ENCODE data around the gene RNF6. TPM values are rescaled to one million over a fixed set of nuclear protein-coding genes. Genes with fewer than 3 reads are reported as not detected.

RNF6 gene
- total RNA-seq, 1 experiment from 2014 or later, result 19.5 TPM

DNA sequence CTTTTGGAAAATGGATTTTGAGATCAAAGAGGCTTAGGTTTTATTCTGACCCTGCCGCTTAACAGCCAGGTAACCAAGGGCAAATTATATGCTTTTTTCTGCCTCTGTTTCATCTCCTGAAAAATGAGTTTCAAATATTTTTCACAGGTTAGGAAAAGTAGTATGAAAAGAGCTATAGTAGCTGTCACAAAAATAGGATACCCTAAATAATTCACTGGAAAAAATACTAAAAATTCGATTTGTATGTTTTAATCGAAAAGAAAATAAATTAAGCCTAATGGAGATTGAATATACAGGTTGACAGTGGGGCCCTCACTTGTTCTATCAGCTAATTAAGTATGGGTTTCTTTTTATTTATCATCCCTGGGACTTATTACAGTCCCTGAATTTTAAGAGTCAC is 58.3 kb downstream of the RNF6 start:
- no peaks in the 10 kb centered on the region for H3K79me1 ChIP-seq (ENCODE audit: insufficient read depth, low read depth, low read length, poor library complexity, severe bottlenecking)
- H2AK5ac ChIP-seq (ENCODE audit: insufficient read length, low read length), result no peak overlapping the region
- no peak overlapping the region for H2BK15ac ChIP-seq (ENCODE audit: low read depth, low read length)
- no peak for DNase-seq
- H3K79me2 ChIP-seq (ENCODE audit: insufficient read depth, low read length), result no peaks in the 10 kb centered on the region
- peaks cover 2 to 10% of the 10 kb centered on the region in 2 experiments; a peak in 3 of 5 replicates for H3K9me3 Mint-ChIP-seq
- H3K4me2 ChIP-seq (ENCODE audit: insufficient read depth, insufficient read length, low read length), result no peak overlapping the region
- H3K4me1 Mint-ChIP-seq, result peaks cover 0 to 2% of the 10 kb centered on the region in 2 experiments; a peak in 1 of 4 replicates
- no peaks in the 10 kb centered on the region for H4K20me1 ChIP-seq (ENCODE audit: control insufficient read depth, insufficient read depth, insufficient read length)
- no peak overlapping the region for H3K4me3 Mint-ChIP-seq
- no peak overlapping the region for H3K18ac ChIP-seq (ENCODE audit: insufficient read length, low read depth, low read length)
- H3K9ac ChIP-seq (ENCODE audit: extremely low read depth, insufficient read length, low read length), result no peak overlapping the region
- H3T11ph ChIP-seq (ENCODE audit: low read length), result no peak overlapping the region
- no peak overlapping the region for H3K27ac ChIP-seq (ENCODE audit: insufficient read length, low read depth, low read length)
- no peak overlapping the region for H2BK12ac ChIP-seq (ENCODE audit: insufficient read length, low read depth, low read length)
- H4K91ac ChIP-seq (ENCODE audit: insufficient read length, low read depth, low read length), result no peak overlapping the region
- no peaks in the 10 kb centered on the region for H3K4me1 ChIP-seq (ENCODE audit: insufficient read depth, low read length)
- H3K27ac Mint-ChIP-seq, result no peak overlapping the region
- no peak overlapping the region for H3K23ac ChIP-seq (ENCODE audit: insufficient read length, low read depth, low read length)
- H3K9me3 ChIP-seq (ENCODE audit: control insufficient read depth, low read depth, low read length), result no peaks in the 10 kb centered on the region
- no peak overlapping the region for H3K14ac ChIP-seq (ENCODE audit: insufficient read depth, low read length)
- H2BK5ac ChIP-seq (ENCODE audit: insufficient read length, low read length), result no peak overlapping the region
- H3K27me3 Mint-ChIP-seq (ENCODE audit: low read depth), result no peaks in the 10 kb centered on the region
- H4K5ac ChIP-seq (ENCODE audit: insufficient read length, low read depth, low read length), result no peak overlapping the region
- no peak overlapping the region for H4K8ac ChIP-seq (replicated peaks; ENCODE audit: insufficient read length, low read depth, low read length)
- H2AFZ ChIP-seq (ENCODE audit: low read length), result no peak overlapping the region
- no peak overlapping the region for H2BK20ac ChIP-seq (ENCODE audit: low read depth, low read length, poor library complexity, severe bottlenecking)
- peaks cover 0 to 8% (median 5%) of the 10 kb centered on the region in 3 experiments; a peak in 4 of 7 replicates for H3K36me3 Mint-ChIP-seq (ENCODE audit: insufficient read depth in 1 of 3, low read depth in 3 of 3)
- no peak overlapping the region for H2BK120ac ChIP-seq (ENCODE audit: low read depth, low read length, poor library complexity, severe bottlenecking)
- no peaks in the 10 kb centered on the region for H3K27me3 ChIP-seq (ENCODE audit: insufficient read depth, low read length)
- H3K4ac ChIP-seq (ENCODE audit: low read depth, low read length), result no peak overlapping the region
- no CpG with 5 or more reads among the region's 3 CpGs for WGBS (ENCODE audit: extremely low coverage, insufficient read length, low lambda C conversion rate)
- TF ChIP-seq, protein P1, sequence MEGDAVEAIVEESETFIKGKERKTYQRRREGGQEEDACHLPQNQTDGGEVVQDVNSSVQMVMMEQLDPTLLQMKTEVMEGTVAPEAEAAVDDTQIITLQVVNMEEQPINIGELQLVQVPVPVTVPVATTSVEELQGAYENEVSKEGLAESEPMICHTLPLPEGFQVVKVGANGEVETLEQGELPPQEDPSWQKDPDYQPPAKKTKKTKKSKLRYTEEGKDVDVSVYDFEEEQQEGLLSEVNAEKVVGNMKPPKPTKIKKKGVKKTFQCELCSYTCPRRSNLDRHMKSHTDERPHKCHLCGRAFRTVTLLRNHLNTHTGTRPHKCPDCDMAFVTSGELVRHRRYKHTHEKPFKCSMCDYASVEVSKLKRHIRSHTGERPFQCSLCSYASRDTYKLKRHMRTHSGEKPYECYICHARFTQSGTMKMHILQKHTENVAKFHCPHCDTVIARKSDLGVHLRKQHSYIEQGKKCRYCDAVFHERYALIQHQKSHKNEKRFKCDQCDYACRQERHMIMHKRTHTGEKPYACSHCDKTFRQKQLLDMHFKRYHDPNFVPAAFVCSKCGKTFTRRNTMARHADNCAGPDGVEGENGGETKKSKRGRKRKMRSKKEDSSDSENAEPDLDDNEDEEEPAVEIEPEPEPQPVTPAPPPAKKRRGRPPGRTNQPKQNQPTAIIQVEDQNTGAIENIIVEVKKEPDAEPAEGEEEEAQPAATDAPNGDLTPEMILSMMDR (conservative IDR thresholded peaks at IDR 0.05), result no peak
- H3K23me2 ChIP-seq (ENCODE audit: insufficient read length, low read depth, low read length, poor library complexity, severe bottlenecking), result no peaks in the 10 kb centered on the region
- no peak overlapping the region for H3K56ac ChIP-seq (ENCODE audit: insufficient read length, low read depth, low read length)

Other genes with a start within 250 kb of the RNF6 start
- gene SHISA2, start 170.3 kb downstream of the RNF6 start, total RNA-seq (2021), result 7.4 and 8.1 TPM in 2 replicates
- 16.2 and 18.1 TPM in 2 replicates for gene CDK8, start 31.8 kb upstream of the RNF6 start, total RNA-seq (2021)

Measured in H9 (cell line).